CD14-positive monocyte (primary cell): Measurements from ENCODE around the gene DNAI1. TPM values are rescaled to one million over a fixed set of nuclear protein-coding genes. Genes with fewer than 3 reads are reported as not detected.

Source experiments
- DNase-seq, 3 donors: peaks; one replicate each; pipeline ENCODE4 v3.0.0-alpha.2; 2011 to 2022
- H2AFZ ChIP-seq: 2 replicates; pipeline ENCODE4 v1.6.0; 2012; ENCODE audit warnings: mild to moderate bottlenecking, low read depth, low read length, inconsistent platforms; ENCODE audit not compliant: insufficient read depth, poor library complexity, severe bottlenecking
- H3K27ac ChIP-seq, 2 donors: 1 replicate in 1 of 2; 2 replicates in 1 of 2; pipeline ENCODE4 v1.5.1; 2012 to 2013; ENCODE audit warnings: low read length in 2 of 2, control low read depth in 1 of 2, inconsistent platforms in 1 of 2, low read depth in 1 of 2, mild to moderate bottlenecking in 1 of 2
- H3K27me3 ChIP-seq, 2 donors: one replicate each; pipeline versions ENCODE4 v1.6.0 to v1.6.1; 2011 to 2013; ENCODE audit warnings: low read length in 2 of 2; ENCODE audit not compliant: control insufficient read depth in 2 of 2, insufficient read depth in 2 of 2
- H3K36me3 ChIP-seq, 2 donors: replicated peaks in 1 of 2; 1 replicate in 1 of 2; 2 replicates in 1 of 2; pipeline versions ENCODE4 v1.5.1 to v1.6.1; 2012 to 2013; ENCODE audit warnings: low read length in 2 of 2, control low read depth in 1 of 2, inconsistent platforms in 1 of 2, mild to moderate bottlenecking in 1 of 2; ENCODE audit not compliant: insufficient read depth in 2 of 2, control insufficient read depth in 1 of 2
- H3K4me1 ChIP-seq, 2 donors: 1 replicate in 1 of 2; 2 replicates in 1 of 2; pipeline versions ENCODE4 v1.5.1 to v1.6.1; 2012 to 2013; ENCODE audit warnings: low read length in 2 of 2, control low read depth in 1 of 2, inconsistent platforms in 1 of 2, mild to moderate bottlenecking in 1 of 2, moderate library complexity in 1 of 2; ENCODE audit not compliant: insufficient read depth in 2 of 2, control insufficient read depth in 1 of 2
- H3K4me2 ChIP-seq: replicated peaks from 2 replicates; pipeline ENCODE3; 2012; ENCODE audit warnings: low read length, moderate library complexity, mild to moderate bottlenecking; ENCODE audit not compliant: poor library complexity, severe bottlenecking; ENCODE audit errors: extremely low read depth
- H3K4me3 ChIP-seq, 3 experiments: fragments of 200-600 bp in 1 of 3; sonication (generic) in 1 of 3; replicated peaks in 1 of 3; 1 replicate in 2 of 3; 2 replicates in 1 of 3; pipeline ENCODE4 v1.5.1; 2011 to 2013; ENCODE audit warnings: low read length in 3 of 3, mild to moderate bottlenecking in 3 of 3, control low read depth in 2 of 3, low read depth in 2 of 3, inconsistent platforms in 1 of 3, moderate library complexity in 1 of 3
- H3K79me2 ChIP-seq: 2 replicates; pipeline ENCODE4 v1.6.0; 2012; ENCODE audit warnings: mild to moderate bottlenecking, control low read depth, inconsistent platforms, low read length, moderate library complexity; ENCODE audit not compliant: insufficient read depth
- H3K9ac ChIP-seq: 2 replicates; pipeline ENCODE4 v1.6.0; 2017; ENCODE audit warnings: low read length, mild to moderate bottlenecking; ENCODE audit not compliant: insufficient read depth, poor library complexity, severe bottlenecking
- H3K9me3 ChIP-seq, 2 donors: replicated peaks in 1 of 2; 1 replicate in 1 of 2; 2 replicates in 1 of 2; pipeline versions ENCODE4 v1.5.1 to v1.6.1; 2012 to 2013; ENCODE audit warnings: low read length in 2 of 2, control low read depth in 1 of 2; ENCODE audit not compliant: control insufficient read depth in 1 of 2, insufficient read depth in 1 of 2
- H4K20me1 ChIP-seq: 2 replicates; pipeline ENCODE4 v1.6.0; 2012; ENCODE audit warnings: mild to moderate bottlenecking, low read length, control low read depth, moderate library complexity; ENCODE audit not compliant: insufficient read depth
- H3K27ac Mint-ChIP-seq, 7 donors: one replicate each; pipeline ENCODE4 v1.8.0; 2020; ENCODE audit warnings: mild to moderate bottlenecking in 7 of 7, mixed read lengths in 7 of 7, moderate library complexity in 6 of 7, inconsistent platforms in 2 of 7
- H3K27me3 Mint-ChIP-seq, 3 donors: one replicate each; pipeline ENCODE4 v1.8.0; 2021 to 2022; ENCODE audit warnings: low read depth in 3 of 3, mild to moderate bottlenecking in 3 of 3, mixed read lengths in 3 of 3, moderate library complexity in 3 of 3, inconsistent platforms in 1 of 3
- H3K36me3 Mint-ChIP-seq, 2 donors: one replicate each; pipeline ENCODE4 v1.8.0; 2020; ENCODE audit warnings: mixed read lengths in 2 of 2, inconsistent platforms in 1 of 2, mild to moderate bottlenecking in 1 of 2
- H3K4me1 Mint-ChIP-seq: one replicate; pipeline ENCODE4 v1.8.0; 2020; ENCODE audit warnings: mild to moderate bottlenecking, mixed read lengths
- H3K4me3 Mint-ChIP-seq, 2 donors: one replicate each; pipeline ENCODE4 v1.8.0; 2020; ENCODE audit warnings: mild to moderate bottlenecking in 2 of 2, mixed read lengths in 2 of 2, moderate library complexity in 1 of 2
- H3K9me3 Mint-ChIP-seq, 7 donors: one replicate each; pipeline ENCODE4 v1.8.0; 2020 to 2022; ENCODE audit warnings: mixed read lengths in 7 of 7, mild to moderate bottlenecking in 6 of 7, moderate library complexity in 6 of 7, inconsistent platforms in 2 of 7
- CTCF ChIP-seq: fragments of 200-600 bp; IDR thresholded peaks from one replicate; pipeline ENCODE4 v1.8.0; 2022; ENCODE audit warnings: antibody characterized with exemption, mild to moderate bottlenecking
- WGBS: methylation state at CpG from one replicate; pipeline ENCODE4 v1.1.5; 2013; ENCODE audit warnings: missing lambda C conversion rate; ENCODE audit not compliant: insufficient coverage; 5-methylcytosine and 5-hydroxymethylcytosine counted together
- intact Hi-C, 2 donors: fragments of 100-400 bp; cut with micrococcal nuclease; formaldehyde crosslinking; loops; one replicate each; pipeline versions ENCODE4 v1.15.0 to v1.15.1; 2023
- polyA plus RNA-seq, 3 donors: library from polyadenylated mRNA; depleted of rRNA in 1 of 3; unstranded in 2 of 3; stranded (reverse) in 1 of 3; fragments of 300-500 nt in 2 of 3; fragments of >200 nt in 1 of 3; fragmentation: Illumina TruSeq in 2 of 3; gene quantifications; 1 replicate in 2 of 3; 2 replicates in 1 of 3; pipeline ENCODE4 v1.2.3, GENCODE V29; 2012 to 2021

Gene DNAI1
- polyA plus RNA-seq, 3 donors, result not detected

- Histone ChIP-seq H3K4me3 (no peak overlapping the region), H3K27me3 (peaks cover 2 to 19% of the 10 kb centered on the region in 2 donors), H3K9me3 (no peaks in the 10 kb centered on the region), H3K27ac (no peak overlapping the region), H3K79me2 (peaks cover 15% of the 10 kb centered on the region), H3K9ac (no peak overlapping the region), H3K4me1 (peaks cover 28 to 29% of the 10 kb centered on the region in 2 donors), H4K20me1 (peaks cover 18% of the 10 kb centered on the region), H2AFZ (no peak overlapping the region), H3K4me2 (no peak overlapping the region), H3K36me3 (no peaks in the 10 kb centered on the region)
- peak overlapping the region in 1 of 7 donors; percentile 27 for H3K27ac Mint-ChIP-seq
- 25% methylated on average over 2 of the region's 3 CpGs for WGBS
- no peak overlapping the region for H3K4me3 Mint-ChIP-seq
- intact Hi-C loops, result loop anchor here (5.0 to 10.0 kb wide), 5 partner anchors 62 to 155 kb away; partner anchors contain the start of genes RPP25L (in 2 of the 2), ENHO (in 1 of the 2) and MYORG (in 1 of the 2)
- H3K9me3 Mint-ChIP-seq, result peaks cover 0 to 4% (median 2%) of the 10 kb centered on the region in 7 donors
- no peaks in the 10 kb centered on the region for H3K36me3 Mint-ChIP-seq
- DNase-seq, result peak in 1 of 3 donors; percentile 45
- H3K27me3 Mint-ChIP-seq, result peaks cover 23 to 32% (median 27%) of the 10 kb centered on the region in 3 donors
- peaks cover 34% of the 10 kb centered on the region for H3K4me1 Mint-ChIP-seq
- TF ChIP-seq CTCF, result no peak
Observed at GRCh38 chr9:34459941-34460340, 1.3 kb downstream of the DNAI1 start.

- Histone ChIP-seq H3K36me3 (no peaks in the 10 kb centered on the region), H3K4me3 (no peak overlapping the region), H3K9me3 (no peaks in the 10 kb centered on the region), H3K27me3 (peaks cover 11 to 19% of the 10 kb centered on the region in 2 donors), H3K4me2 (no peak overlapping the region), H3K79me2 (no peaks in the 10 kb centered on the region), H2AFZ (no peak overlapping the region), H3K9ac (no peak overlapping the region), H3K4me1 (peaks cover 5% of the 10 kb centered on the region in 2 donors), H3K27ac (no peak overlapping the region), H4K20me1 (no peaks in the 10 kb centered on the region)
- peak in 1 of 3 donors; percentile 19 for DNase-seq
- no peak for TF ChIP-seq CTCF
- peaks cover 21 to 29% (median 23%) of the 10 kb centered on the region in 3 donors for H3K27me3 Mint-ChIP-seq
- H3K4me1 Mint-ChIP-seq, result peaks cover 12% of the 10 kb centered on the region
- no peak overlapping the region for H3K27ac Mint-ChIP-seq
- no peaks in the 10 kb centered on the region for H3K36me3 Mint-ChIP-seq
- H3K9me3 Mint-ChIP-seq, result peaks cover 0 to 4% (median 0%) of the 10 kb centered on the region in 7 donors
- 79% methylated on average over 2 of the region's 5 CpGs for WGBS
- intact Hi-C loops, result no loop called here
- no peak overlapping the region for H3K4me3 Mint-ChIP-seq
Observed at GRCh38 chr9:34463098-34463900, 4.7 kb downstream of the DNAI1 start.
